Measurements from ENCODE around the gene TUBAL3. TPM values are rescaled to one million over a fixed set of nuclear protein-coding genes. Genes with fewer than 3 reads are reported as not detected.

The TUBAL3 gene
- total RNA-seq, 1 experiment from 2014 or later, result not detected

DNA sequence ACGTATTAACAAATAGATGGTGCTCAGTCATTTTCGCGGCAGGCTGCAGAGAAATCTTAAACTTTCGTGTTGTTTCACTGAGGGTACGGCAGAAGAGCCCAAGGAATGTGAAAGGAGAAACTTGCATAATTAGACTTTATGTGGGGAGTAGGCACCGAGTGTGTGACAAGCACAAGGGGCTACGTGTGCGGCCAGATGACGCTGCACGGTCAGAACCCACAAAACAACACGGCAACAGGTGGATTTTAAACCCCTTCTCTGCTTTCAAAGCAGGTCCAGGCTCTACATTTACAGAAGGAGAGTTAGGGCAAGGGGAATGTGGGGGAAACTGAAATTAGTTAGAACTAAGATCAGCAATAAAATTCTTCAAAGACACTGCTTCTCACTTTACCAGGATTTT lies 40.3 kb downstream of the TUBAL3 start:
- H4K91ac ChIP-seq (ENCODE audit: insufficient read length, low read depth, low read length), result no peak overlapping the region
- H3K79me2 ChIP-seq (ENCODE audit: insufficient read depth, low read length), result no peaks in the 10 kb centered on the region
- H4K5ac ChIP-seq (ENCODE audit: insufficient read length, low read depth, low read length), result no peak overlapping the region
- H3K23me2 ChIP-seq (ENCODE audit: insufficient read length, low read depth, low read length, poor library complexity, severe bottlenecking), result no peaks in the 10 kb centered on the region
- TF ChIP-seq, protein P1, sequence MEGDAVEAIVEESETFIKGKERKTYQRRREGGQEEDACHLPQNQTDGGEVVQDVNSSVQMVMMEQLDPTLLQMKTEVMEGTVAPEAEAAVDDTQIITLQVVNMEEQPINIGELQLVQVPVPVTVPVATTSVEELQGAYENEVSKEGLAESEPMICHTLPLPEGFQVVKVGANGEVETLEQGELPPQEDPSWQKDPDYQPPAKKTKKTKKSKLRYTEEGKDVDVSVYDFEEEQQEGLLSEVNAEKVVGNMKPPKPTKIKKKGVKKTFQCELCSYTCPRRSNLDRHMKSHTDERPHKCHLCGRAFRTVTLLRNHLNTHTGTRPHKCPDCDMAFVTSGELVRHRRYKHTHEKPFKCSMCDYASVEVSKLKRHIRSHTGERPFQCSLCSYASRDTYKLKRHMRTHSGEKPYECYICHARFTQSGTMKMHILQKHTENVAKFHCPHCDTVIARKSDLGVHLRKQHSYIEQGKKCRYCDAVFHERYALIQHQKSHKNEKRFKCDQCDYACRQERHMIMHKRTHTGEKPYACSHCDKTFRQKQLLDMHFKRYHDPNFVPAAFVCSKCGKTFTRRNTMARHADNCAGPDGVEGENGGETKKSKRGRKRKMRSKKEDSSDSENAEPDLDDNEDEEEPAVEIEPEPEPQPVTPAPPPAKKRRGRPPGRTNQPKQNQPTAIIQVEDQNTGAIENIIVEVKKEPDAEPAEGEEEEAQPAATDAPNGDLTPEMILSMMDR (conservative IDR thresholded peaks at IDR 0.05), result no peak
- no peak overlapping the region for H3K4me3 Mint-ChIP-seq
- no peak overlapping the region for H3K23ac ChIP-seq (ENCODE audit: insufficient read length, low read depth, low read length)
- H3K27me3 ChIP-seq (ENCODE audit: insufficient read depth, low read length), result no peaks in the 10 kb centered on the region
- H3K56ac ChIP-seq (ENCODE audit: insufficient read length, low read depth, low read length), result no peak overlapping the region
- H3K27ac ChIP-seq (ENCODE audit: insufficient read length, low read depth, low read length), result no peak overlapping the region
- no peak overlapping the region for H3K18ac ChIP-seq (ENCODE audit: insufficient read length, low read depth, low read length)
- H2BK20ac ChIP-seq (ENCODE audit: low read depth, low read length, poor library complexity, severe bottlenecking), result no peak overlapping the region
- H2BK120ac ChIP-seq (ENCODE audit: low read depth, low read length, poor library complexity, severe bottlenecking), result no peak overlapping the region
- no peak overlapping the region for H3K27ac Mint-ChIP-seq
- 0 out of 4 replicates have a peak, but pooled peaks cover 0 to 2% of the 10 kb centered on the region in 2 experiments for H3K4me1 Mint-ChIP-seq
- H2AFZ ChIP-seq (ENCODE audit: low read length), result no peak overlapping the region
- no peak overlapping the region for H4K8ac ChIP-seq (replicated peaks; ENCODE audit: insufficient read length, low read depth, low read length)
- H3K36me3 Mint-ChIP-seq (ENCODE audit: insufficient read depth in 1 of 3, low read depth in 3 of 3), result no peaks in the 10 kb centered on the region; a peak in 1 of 7 replicates
- no peaks in the 10 kb centered on the region for H3K4me1 ChIP-seq (ENCODE audit: insufficient read depth, low read length)
- no peak overlapping the region for H2BK5ac ChIP-seq (ENCODE audit: insufficient read length, low read length)
- no peaks in the 10 kb centered on the region for H3K9me3 ChIP-seq (ENCODE audit: control insufficient read depth, low read depth, low read length)
- H3K79me1 ChIP-seq (ENCODE audit: insufficient read depth, low read depth, low read length, poor library complexity, severe bottlenecking), result no peaks in the 10 kb centered on the region
- H2BK15ac ChIP-seq (ENCODE audit: low read depth, low read length), result no peak overlapping the region
- H3T11ph ChIP-seq (ENCODE audit: low read length), result no peak overlapping the region
- H3K9me3 Mint-ChIP-seq, result peaks cover 2 to 47% of the 10 kb centered on the region in 2 experiments
- WGBS (ENCODE audit: extremely low coverage, insufficient read length, low lambda C conversion rate), result no CpG with 5 or more reads among the region's 11 CpGs
- H3K9ac ChIP-seq (ENCODE audit: extremely low read depth, insufficient read length, low read length), result no peak overlapping the region
- H3K4me2 ChIP-seq (ENCODE audit: insufficient read depth, insufficient read length, low read length), result no peak overlapping the region
- no peak overlapping the region for H2BK12ac ChIP-seq (ENCODE audit: insufficient read length, low read depth, low read length)
- no peak overlapping the region for H3K14ac ChIP-seq (ENCODE audit: insufficient read depth, low read length)
- no peak overlapping the region for H3K4ac ChIP-seq (ENCODE audit: low read depth, low read length)
- H4K20me1 ChIP-seq (ENCODE audit: control insufficient read depth, insufficient read depth, insufficient read length), result no peaks in the 10 kb centered on the region
- DNase-seq, result no peak
- peaks cover 4% of the 10 kb centered on the region for H3K27me3 Mint-ChIP-seq (ENCODE audit: low read depth)
- no peak overlapping the region for H2AK5ac ChIP-seq (ENCODE audit: insufficient read length, low read length)
